ENCODE results near the gene BACE2. TPM values are rescaled to one million over a fixed set of nuclear protein-coding genes. Genes with fewer than 3 reads are reported as not detected.

Gene BACE2
- total RNA-seq, 1 experiment from 2014 or later: 23.2 TPM

DNA sequence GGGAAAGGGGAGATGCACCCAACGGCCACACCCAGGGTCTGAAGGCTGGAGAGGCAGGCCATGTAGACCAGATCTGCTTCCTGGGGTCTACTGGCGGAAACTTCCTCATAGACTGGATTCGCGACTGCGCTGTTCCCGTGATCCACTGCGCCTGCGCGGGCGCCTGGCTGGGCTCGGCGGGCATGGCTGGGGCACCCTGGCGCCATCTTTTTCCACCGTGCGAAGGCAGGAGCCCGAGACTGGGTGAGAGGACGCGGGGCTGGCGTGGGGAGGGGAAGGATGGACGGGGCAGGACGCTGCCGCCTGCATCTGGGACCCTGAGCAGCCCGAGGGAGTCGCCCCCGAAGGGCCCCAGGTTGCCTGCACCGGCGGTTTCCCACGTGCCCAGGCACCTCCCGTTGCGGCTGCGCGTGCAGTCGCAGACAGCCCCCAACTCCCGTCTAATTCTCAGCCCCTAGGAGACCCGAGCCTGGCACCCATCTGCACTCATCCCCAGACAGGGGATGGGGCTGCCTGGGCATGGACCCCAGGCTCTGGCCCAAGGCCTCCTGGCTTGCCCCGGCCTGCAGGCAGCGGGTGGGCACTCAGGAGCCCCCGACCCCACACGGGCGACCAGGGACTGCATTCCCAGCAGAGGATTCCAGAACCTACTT is 136.2 kb downstream of the BACE2 start:
- intact Hi-C loops (cut with micrococcal nuclease): no loop called here
- Histone ChIP-seq H4K20me1 (ENCODE audit: insufficient read depth) (no peaks in the 10 kb centered on the region), H3K4me1 (ENCODE audit: control insufficient read depth in 1 of 2, insufficient read depth in 2 of 2, low read length in 2 of 2) (no peaks in the 10 kb centered on the region), H3K79me2 (ENCODE audit: insufficient read depth, low read length) (no peaks in the 10 kb centered on the region), H3K4me3 (replicated peaks in 1 of 2; ENCODE audit: low read depth in 1 of 2, low read length in 2 of 2) (no peak overlapping the region), H3K9ac (ENCODE audit: low read length) (no peak overlapping the region), H3K27me3 (ENCODE audit: insufficient read depth, low read length) (peaks cover 15% of the 10 kb centered on the region; the same call in 1 of the 2 replicates), H3K36me3 (ENCODE audit: control insufficient read depth in 1 of 2, insufficient read depth in 2 of 2, low read length in 2 of 2) (no peaks in the 10 kb centered on the region), H3K9me2 (ENCODE audit: insufficient read depth) (no peaks in the 10 kb centered on the region), H3K4me2 (ENCODE audit: low read length) (no peak overlapping the region), H3K9me3 (ENCODE audit: control insufficient read depth in 1 of 2, insufficient read depth in 1 of 2, low read depth in 1 of 2, low read length in 2 of 2) (no peaks in the 10 kb centered on the region), H3K27ac (ENCODE audit: low read depth, low read length) (no peak overlapping the region), H2AFZ (ENCODE audit: low read depth, low read length, poor library complexity, severe bottlenecking) (no peak overlapping the region)
- DNase-seq (ENCODE audit: low read depth, low spot score) (no peak), ATAC-seq (no peak)
- ChIA-PET CTCF (no interaction called here), RAD21 (ENCODE audit: low non-redundant PET in 1 of 2, low total read pairs in 2 of 2, uncharacterized antibody in 2 of 2, unreplicated experiment in 2 of 2) (no interaction called here), POLR2A (no interaction called here)
- TF ChIP-seq, protein P1, sequence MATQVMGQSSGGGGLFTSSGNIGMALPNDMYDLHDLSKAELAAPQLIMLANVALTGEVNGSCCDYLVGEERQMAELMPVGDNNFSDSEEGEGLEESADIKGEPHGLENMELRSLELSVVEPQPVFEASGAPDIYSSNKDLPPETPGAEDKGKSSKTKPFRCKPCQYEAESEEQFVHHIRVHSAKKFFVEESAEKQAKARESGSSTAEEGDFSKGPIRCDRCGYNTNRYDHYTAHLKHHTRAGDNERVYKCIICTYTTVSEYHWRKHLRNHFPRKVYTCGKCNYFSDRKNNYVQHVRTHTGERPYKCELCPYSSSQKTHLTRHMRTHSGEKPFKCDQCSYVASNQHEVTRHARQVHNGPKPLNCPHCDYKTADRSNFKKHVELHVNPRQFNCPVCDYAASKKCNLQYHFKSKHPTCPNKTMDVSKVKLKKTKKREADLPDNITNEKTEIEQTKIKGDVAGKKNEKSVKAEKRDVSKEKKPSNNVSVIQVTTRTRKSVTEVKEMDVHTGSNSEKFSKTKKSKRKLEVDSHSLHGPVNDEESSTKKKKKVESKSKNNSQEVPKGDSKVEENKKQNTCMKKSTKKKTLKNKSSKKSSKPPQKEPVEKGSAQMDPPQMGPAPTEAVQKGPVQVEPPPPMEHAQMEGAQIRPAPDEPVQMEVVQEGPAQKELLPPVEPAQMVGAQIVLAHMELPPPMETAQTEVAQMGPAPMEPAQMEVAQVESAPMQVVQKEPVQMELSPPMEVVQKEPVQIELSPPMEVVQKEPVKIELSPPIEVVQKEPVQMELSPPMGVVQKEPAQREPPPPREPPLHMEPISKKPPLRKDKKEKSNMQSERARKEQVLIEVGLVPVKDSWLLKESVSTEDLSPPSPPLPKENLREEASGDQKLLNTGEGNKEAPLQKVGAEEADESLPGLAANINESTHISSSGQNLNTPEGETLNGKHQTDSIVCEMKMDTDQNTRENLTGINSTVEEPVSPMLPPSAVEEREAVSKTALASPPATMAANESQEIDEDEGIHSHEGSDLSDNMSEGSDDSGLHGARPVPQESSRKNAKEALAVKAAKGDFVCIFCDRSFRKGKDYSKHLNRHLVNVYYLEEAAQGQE (IDR thresholded peaks at IDR 0.05; ENCODE audit: low read depth): no peak
- TF ChIP-seq EGR1 (IDR thresholded peaks at IDR 0.05; ENCODE audit: low read depth): no peak
- TF ChIP-seq POLR2AphosphoS5 (IDR thresholded peaks at IDR 0.05; ENCODE audit: low read depth, low read length): no peak
- TF ChIP-seq ZFX (IDR thresholded peaks at IDR 0.05): no peak
- TF ChIP-seq, protein P2, sequence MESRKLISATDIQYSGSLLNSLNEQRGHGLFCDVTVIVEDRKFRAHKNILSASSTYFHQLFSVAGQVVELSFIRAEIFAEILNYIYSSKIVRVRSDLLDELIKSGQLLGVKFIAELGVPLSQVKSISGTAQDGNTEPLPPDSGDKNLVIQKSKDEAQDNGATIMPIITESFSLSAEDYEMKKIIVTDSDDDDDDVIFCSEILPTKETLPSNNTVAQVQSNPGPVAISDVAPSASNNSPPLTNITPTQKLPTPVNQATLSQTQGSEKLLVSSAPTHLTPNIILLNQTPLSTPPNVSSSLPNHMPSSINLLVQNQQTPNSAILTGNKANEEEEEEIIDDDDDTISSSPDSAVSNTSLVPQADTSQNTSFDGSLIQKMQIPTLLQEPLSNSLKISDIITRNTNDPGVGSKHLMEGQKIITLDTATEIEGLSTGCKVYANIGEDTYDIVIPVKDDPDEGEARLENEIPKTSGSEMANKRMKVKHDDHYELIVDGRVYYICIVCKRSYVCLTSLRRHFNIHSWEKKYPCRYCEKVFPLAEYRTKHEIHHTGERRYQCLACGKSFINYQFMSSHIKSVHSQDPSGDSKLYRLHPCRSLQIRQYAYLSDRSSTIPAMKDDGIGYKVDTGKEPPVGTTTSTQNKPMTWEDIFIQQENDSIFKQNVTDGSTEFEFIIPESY (IDR thresholded peaks at IDR 0.05; ENCODE audit: extremely low read depth, insufficient replicate concordance, low read length): no peak
- no peak for TF ChIP-seq YY1 (IDR thresholded peaks at IDR 0.05; ENCODE audit: extremely low read depth, insufficient replicate concordance, low read depth, low read length)
- TF ChIP-seq ELF1 (IDR thresholded peaks at IDR 0.05; ENCODE audit: borderline replicate concordance, low read depth): no peak
- no peak for TF ChIP-seq SIN3A (IDR thresholded peaks at IDR 0.05; ENCODE audit: low read depth)
- no peak for TF ChIP-seq TCF7L2 (IDR thresholded peaks at IDR 0.05; ENCODE audit: borderline replicate concordance, extremely low read depth, insufficient read depth, insufficient read length)
- no peak for TF ChIP-seq SP1 (IDR thresholded peaks at IDR 0.05; ENCODE audit: low read depth)
- no peak for TF ChIP-seq CEBPB (IDR thresholded peaks at IDR 0.05; ENCODE audit: low read depth)
- no TSS peak for BruUV-seq (replicated peaks)

Measured in HCT116 (cell line).